Upper lobe of left lung (tissue), 6 donors: Measurements from ENCODE around the gene NCOR1. TPM values are rescaled to one million over a fixed set of nuclear protein-coding genes. Genes with fewer than 3 reads are reported as not detected.
A peak's percentile ranks its signal among the peaks of the same experiment; 100 is the strongest.

Source experiments
- ATAC-seq, 2 donors: fragments of 200-7000 bp; cut with Tn5 transposase; one replicate each; pipeline ENCODE4 v1.9.1; 2022; ENCODE audit warnings: mild to moderate bottlenecking in 2 of 2, moderate library complexity in 2 of 2; ENCODE audit not compliant: low FRiP score in 2 of 2
- DNase-seq, 2 donors: peaks; one replicate each; pipeline ENCODE4 v3.0.0-alpha.2; 2019 to 2020
- H3K27ac ChIP-seq, 4 donors: fragments of 200-600 bp; sonication (generic); one replicate each; pipeline ENCODE4 v1.5.1; 2016 to 2019
- H3K27me3 ChIP-seq, 4 donors: fragments of 200-600 bp; sonication (generic); one replicate each; pipeline ENCODE4 v1.5.1; 2017 to 2019
- H3K36me3 ChIP-seq, 4 donors: fragments of 200-600 bp; sonication (generic); one replicate each; pipeline ENCODE4 v1.5.1; 2016 to 2019
- H3K4me1 ChIP-seq, 4 donors: fragments of 200-600 bp; sonication (generic); one replicate each; pipeline ENCODE4 v1.5.1; 2018 to 2019
- H3K4me3 ChIP-seq, 4 donors: fragments of 200-600 bp; sonication (generic); one replicate each; pipeline ENCODE4 v1.5.1; 2017 to 2019; ENCODE audit warnings: mild to moderate bottlenecking in 2 of 4, moderate library complexity in 1 of 4
- H3K9me3 ChIP-seq, 4 donors: fragments of 200-600 bp; sonication (generic); one replicate each; pipeline ENCODE4 v1.5.1; 2018 to 2019
- CTCF ChIP-seq, 6 experiments: fragments of 450-650 bp in 4 of 6; fragments of 200-600 bp in 2 of 6; sonication (generic) in 2 of 6; IDR thresholded peaks; one replicate each; pipeline ENCODE4 v1.5.1; 2016 to 2019; ENCODE audit warnings: antibody characterized with exemption in 6 of 6
- EP300 ChIP-seq, 4 donors: sonication (generic); formaldehyde crosslinking; IDR thresholded peaks; one replicate each; pipeline ENCODE4 v1.5.1; 2017; ENCODE audit warnings: antibody characterized with exemption in 4 of 4, control low read depth in 2 of 4
- POLR2A ChIP-seq, 4 donors: fragments of 450-650 bp; IDR thresholded peaks; one replicate each; pipeline ENCODE4 v1.5.1; 2016 to 2017; ENCODE audit warnings: antibody characterized with exemption in 4 of 4, mild to moderate bottlenecking in 2 of 4
- POLR2AphosphoS5 ChIP-seq, 2 donors: sonication (generic); formaldehyde crosslinking; IDR thresholded peaks; one replicate each; pipeline ENCODE4 v1.5.1; 2017; ENCODE audit warnings: antibody characterized with exemption in 2 of 2
- WGBS, 2 donors: methylation state at CpG; one replicate each; pipeline ENCODE4 v1.1.5; 2017 to 2018; 5-methylcytosine and 5-hydroxymethylcytosine counted together
- total RNA-seq, 6 donors: library from RNA; depleted of rRNA in 4 of 6; stranded (reverse); fragments of >200 nt in 4 of 6; gene quantifications; one replicate each; pipeline versions ENCODE4 v1.1.0 to v1.2.1, GENCODE V29; 2016 to 2021
- donor health status: DM: no; HTN: no; CAD: no; lungs with moderate emphysema.
- donor health status: DM: no; HTN: yes; CAD: no; lungs with severe emphysema.

Gene NCOR1
- total RNA-seq, 6 donors from 2014 or later = 111 to 301 (median 147) TPM

- WGBS, 2 donors = 0 to 1% methylated on average over 46 to 56 of the region's 91 CpGs
These were observed 216.0 kb downstream of the NCOR1 start, which contains the start of the genes TTC19 and ZSWIM7 for GRCh38 chr17:15999141-15999973. TTC19 (plus strand) TSS chr17:15999824; CDS start chr17:15999849, 25 bp downstream. ZSWIM7 (minus strand) TSS chr17:15999704; CDS start chr17:15999594, 110 bp downstream.

GRCh38 chr17:15998031-15998562 lies 217.2 kb downstream of the NCOR1 start:
- Histone ChIP-seq H3K36me3 (peaks cover 9 to 26% (median 14%) of the 10 kb centered on the region in 4 donors), H3K4me1 (peaks cover 11 to 31% (median 21%) of the 10 kb centered on the region in 4 donors), H3K9me3 (no peaks in the 10 kb centered on the region), H3K4me3 (no peak overlapping the region), H3K27ac (peak overlapping the region in 2 of 4 donors; percentile 94 to 97), H3K27me3 (no peaks in the 10 kb centered on the region)
- DNase-seq = no peak
- no peak for ATAC-seq
- TF ChIP-seq POLR2A (IDR thresholded peaks at IDR 0.05) (no peak), POLR2AphosphoS5 (IDR thresholded peaks at IDR 0.05) (no peak), EP300 (IDR thresholded peaks at IDR 0.05) (no peak), CTCF (IDR thresholded peaks at IDR 0.05) (no peak)
- WGBS, 2 donors = 69 to 70% methylated on average over 4 of the region's 4 CpGs

More at GRCh38 chr17:15999141-15999973, 216.0 kb downstream of the NCOR1 start, which contains the start of the genes TTC19 and ZSWIM7:
- Histone ChIP-seq H3K9me3 (no peaks in the 10 kb centered on the region), H3K4me3 (peak within 1 kb of the TSS; percentile 70 to 87 (median 80)), H3K4me1 (peaks cover 15 to 31% (median 26%) of the 10 kb centered on the region in 4 donors), H3K27ac (peak within 1 kb of the TSS; percentile 93 to 97 (median 94)), H3K36me3 (peaks cover 16 to 34% (median 20%) of the 10 kb centered on the region in 4 donors), H3K27me3 (no peaks in the 10 kb centered on the region)
- ATAC-seq (peak; percentile 97 to 98), DNase-seq (peak; percentile 99 to 100)
- TF ChIP-seq CTCF (IDR thresholded peaks at IDR 0.05) (peak in 5 of 6 experiments; percentile 6 to 58 (median 29)), POLR2A (IDR thresholded peaks at IDR 0.05) (peak in 3 of 4 donors; percentile 86 to 99 (median 97)), EP300 (IDR thresholded peaks at IDR 0.05) (peak in 1 of 4 donors; percentile 50), POLR2AphosphoS5 (IDR thresholded peaks at IDR 0.05) (peak; percentile 97 to 99)

DNA sequence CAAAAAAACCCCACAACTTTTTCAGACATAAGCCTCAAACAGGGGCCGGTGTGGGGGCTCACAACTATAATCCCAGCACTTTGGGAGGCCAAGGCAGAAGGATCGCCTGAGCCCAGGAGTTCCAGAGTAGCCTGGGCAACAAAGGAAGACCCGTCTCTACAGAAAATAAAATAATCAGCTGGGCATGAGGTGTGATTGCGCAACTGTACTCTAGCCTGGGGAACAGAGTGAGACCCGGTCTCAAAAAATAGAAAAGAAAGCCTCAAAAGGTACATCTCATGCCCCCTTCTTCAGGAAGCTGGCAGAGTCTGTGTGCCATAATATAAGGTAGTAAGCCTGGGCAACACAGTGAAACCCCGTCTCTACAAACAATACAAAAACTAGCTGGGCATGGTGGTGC lies 219.0 kb downstream of the NCOR1 start:
- Histone ChIP-seq H3K36me3 (peaks cover 0 to 22% (median 0%) of the 10 kb centered on the region in 4 donors), H3K4me1 (peaks cover 8 to 22% (median 19%) of the 10 kb centered on the region in 4 donors), H3K9me3 (no peaks in the 10 kb centered on the region), H3K4me3 (no peak overlapping the region), H3K27ac (no peak overlapping the region), H3K27me3 (no peaks in the 10 kb centered on the region)
- ATAC-seq = no peak
- DNase-seq = no peak
- 74 to 76% methylated on average over 6 of the region's 6 CpGs for WGBS, 2 donors
- TF ChIP-seq POLR2AphosphoS5 (IDR thresholded peaks at IDR 0.05) (no peak), CTCF (IDR thresholded peaks at IDR 0.05) (no peak), POLR2A (IDR thresholded peaks at IDR 0.05) (no peak), EP300 (IDR thresholded peaks at IDR 0.05) (no peak)

GRCh38 chr17:15981646-15982580 lies 233.4 kb downstream of the NCOR1 start:
- H3K4me1 ChIP-seq = no peaks in the 10 kb centered on the region
- ATAC-seq = no peak
- WGBS, 2 donors = 85 to 87% methylated on average over 5 of the region's 5 CpGs
- no peaks in the 10 kb centered on the region for H3K9me3 ChIP-seq
- no peak for TF ChIP-seq CTCF (IDR thresholded peaks at IDR 0.05)
- TF ChIP-seq POLR2A (IDR thresholded peaks at IDR 0.05) = no peak
- TF ChIP-seq POLR2AphosphoS5 (IDR thresholded peaks at IDR 0.05) = no peak
- no peak for TF ChIP-seq EP300 (IDR thresholded peaks at IDR 0.05)
- peaks cover 7 to 81% (median 38%) of the 10 kb centered on the region in 4 donors for H3K36me3 ChIP-seq
- no peak overlapping the region for H3K27ac ChIP-seq
- no peaks in the 10 kb centered on the region for H3K27me3 ChIP-seq
- H3K4me3 ChIP-seq = no peak overlapping the region
- DNase-seq = no peak
